HUES6 (cell line): ENCODE results near the gene PLAU.

Experiments
- H3K27ac ChIP-seq: 2 replicates; pipeline ENCODE4 v1.7.0; 2013; ENCODE audit warnings: low read depth, mild to moderate bottlenecking, low read length, inconsistent platforms
- H3K27me3 ChIP-seq: 2 replicates; pipeline ENCODE4 v1.6.1; 2013; ENCODE audit warnings: low read length; ENCODE audit not compliant: control insufficient read depth, insufficient read depth
- H3K36me3 ChIP-seq: 2 replicates; pipeline ENCODE4 v1.6.1; 2013; ENCODE audit warnings: low read length; ENCODE audit not compliant: control insufficient read depth, insufficient read depth
- H3K4me1 ChIP-seq: 2 replicates; pipeline ENCODE4 v1.6.1; 2013; ENCODE audit warnings: low read length; ENCODE audit not compliant: control insufficient read depth, insufficient read depth
- H3K4me3 ChIP-seq: 2 replicates; pipeline ENCODE4 v1.5.1; 2013; ENCODE audit warnings: low read depth, low read length
- H3K9ac ChIP-seq: one replicate; pipeline ENCODE4 v1.6.1; 2013; ENCODE audit warnings: mild to moderate bottlenecking, low read length
- H3K9me3 ChIP-seq: 2 replicates; pipeline ENCODE4 v1.6.1; 2013; ENCODE audit warnings: low read depth, low read length; ENCODE audit not compliant: control insufficient read depth, insufficient read depth

The PLAU gene

DNA sequence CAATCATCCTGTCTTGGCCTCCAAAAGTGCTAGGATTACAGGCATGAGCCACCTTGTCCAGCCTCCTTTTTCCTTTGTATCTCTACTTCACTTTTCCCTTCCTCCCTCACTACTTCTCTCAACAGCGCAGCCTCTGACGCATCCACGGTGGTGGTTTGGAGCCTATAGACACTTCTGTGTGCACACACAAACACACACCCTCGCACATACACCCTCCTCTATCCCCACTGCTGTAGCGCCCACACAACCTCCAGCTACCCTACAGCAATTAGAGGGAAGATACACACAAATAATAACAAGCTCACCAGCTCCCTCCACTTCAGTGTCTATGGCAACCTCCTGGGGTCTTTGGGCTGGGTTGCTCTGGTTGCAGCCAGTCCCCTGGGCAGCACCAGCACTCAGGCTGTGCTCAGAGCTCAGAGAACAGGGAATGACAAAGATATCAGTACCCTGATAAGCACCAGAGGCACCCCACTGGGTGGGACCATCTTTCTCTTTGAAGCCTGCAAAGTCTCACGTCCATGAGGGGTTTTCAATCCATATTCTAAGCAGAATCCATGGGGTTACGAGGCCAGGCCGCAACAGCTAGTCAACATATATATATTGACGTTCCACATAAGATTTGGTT is 33.3 kb upstream of the PLAU start:
- H3K36me3 ChIP-seq, result no peaks in the 10 kb centered on the region
- no peak overlapping the region for H3K9ac ChIP-seq
- H3K4me1 ChIP-seq, result peaks cover 27% of the 10 kb centered on the region
- H3K9me3 ChIP-seq, result no peaks in the 10 kb centered on the region
- H3K4me3 ChIP-seq, result no peak overlapping the region
- H3K27ac ChIP-seq, result no peak overlapping the region
- H3K27me3 ChIP-seq, result 0 out of 2 replicates have a peak, but pooled peaks cover 3% of the 10 kb centered on the region

DNA sequence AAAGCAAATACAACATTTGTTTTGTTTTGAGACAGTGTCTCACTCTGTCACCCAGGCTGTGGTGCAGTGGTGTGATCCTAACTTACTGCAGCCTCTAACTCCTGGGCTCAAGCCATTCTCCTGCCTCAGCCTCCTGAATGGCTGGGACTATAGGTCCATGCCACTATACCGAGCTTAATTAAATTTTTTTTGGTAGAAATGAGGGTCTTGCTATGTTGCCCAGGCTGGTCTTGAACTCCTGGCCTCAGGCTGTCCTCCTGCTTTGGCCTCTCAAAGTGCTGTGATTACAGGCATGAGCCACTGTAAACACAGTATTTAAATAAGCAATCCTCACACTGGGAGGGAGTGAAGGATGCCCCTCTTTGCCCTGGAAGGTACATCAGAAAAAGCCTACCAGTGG is 32.6 kb upstream of the PLAU start:
- peaks cover 22% of the 10 kb centered on the region for H3K4me1 ChIP-seq
- no peak overlapping the region for H3K9ac ChIP-seq
- 0 out of 2 replicates have a peak, but pooled peaks cover 3% of the 10 kb centered on the region for H3K27me3 ChIP-seq
- H3K27ac ChIP-seq, result no peak overlapping the region
- no peak overlapping the region for H3K4me3 ChIP-seq
- H3K36me3 ChIP-seq, result no peaks in the 10 kb centered on the region
- no peaks in the 10 kb centered on the region for H3K9me3 ChIP-seq

DNA sequence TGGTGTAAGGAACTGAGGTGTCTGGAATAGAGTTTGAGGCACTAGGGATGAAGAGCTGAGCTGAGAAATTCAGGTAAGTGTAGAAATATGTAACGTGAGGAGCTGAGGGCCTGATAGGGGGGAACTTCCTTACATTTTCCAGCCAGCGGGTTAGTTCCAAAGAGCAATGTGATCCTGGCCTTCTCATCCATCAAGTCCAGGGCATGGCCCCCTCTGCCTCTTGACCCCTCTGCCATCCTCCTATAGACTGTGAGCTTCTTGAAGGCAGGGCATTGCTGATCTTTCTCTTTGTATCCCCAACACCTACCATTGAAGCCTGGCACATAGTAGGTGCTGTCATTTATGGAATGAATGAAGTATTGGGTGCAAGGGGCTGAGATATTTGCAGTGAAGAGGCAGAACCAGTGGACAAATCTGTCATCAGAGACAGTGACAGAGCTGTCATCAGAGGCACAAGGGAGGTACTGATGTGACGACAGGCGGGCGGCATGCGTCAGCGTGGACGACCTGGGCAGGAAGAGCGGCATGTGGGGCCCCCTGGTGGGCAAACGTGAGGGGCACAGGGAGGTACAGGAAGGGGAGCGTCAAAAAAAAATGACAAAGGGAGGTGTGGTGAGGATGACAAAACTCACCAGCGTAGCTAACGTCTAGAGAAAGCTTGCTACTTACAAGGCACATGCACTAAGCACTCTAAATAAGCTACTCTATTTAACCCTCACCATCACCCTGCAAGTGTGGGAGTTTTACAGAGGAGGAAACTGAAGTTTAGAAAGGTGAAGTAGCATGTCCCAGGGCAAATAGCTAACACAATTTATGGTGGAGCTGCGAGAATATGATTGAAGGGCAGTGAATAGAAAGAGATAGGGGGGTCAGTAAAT is 31.4 kb upstream of the PLAU start:
- Histone ChIP-seq H3K4me3 (no peak overlapping the region), H3K9me3 (no peaks in the 10 kb centered on the region), H3K27ac (no peak overlapping the region), H3K27me3 (0 out of 2 replicates have a peak, but pooled peaks cover 3% of the 10 kb centered on the region), H3K9ac (no peak overlapping the region), H3K36me3 (no peaks in the 10 kb centered on the region), H3K4me1 (peaks cover 21% of the 10 kb centered on the region)

DNA sequence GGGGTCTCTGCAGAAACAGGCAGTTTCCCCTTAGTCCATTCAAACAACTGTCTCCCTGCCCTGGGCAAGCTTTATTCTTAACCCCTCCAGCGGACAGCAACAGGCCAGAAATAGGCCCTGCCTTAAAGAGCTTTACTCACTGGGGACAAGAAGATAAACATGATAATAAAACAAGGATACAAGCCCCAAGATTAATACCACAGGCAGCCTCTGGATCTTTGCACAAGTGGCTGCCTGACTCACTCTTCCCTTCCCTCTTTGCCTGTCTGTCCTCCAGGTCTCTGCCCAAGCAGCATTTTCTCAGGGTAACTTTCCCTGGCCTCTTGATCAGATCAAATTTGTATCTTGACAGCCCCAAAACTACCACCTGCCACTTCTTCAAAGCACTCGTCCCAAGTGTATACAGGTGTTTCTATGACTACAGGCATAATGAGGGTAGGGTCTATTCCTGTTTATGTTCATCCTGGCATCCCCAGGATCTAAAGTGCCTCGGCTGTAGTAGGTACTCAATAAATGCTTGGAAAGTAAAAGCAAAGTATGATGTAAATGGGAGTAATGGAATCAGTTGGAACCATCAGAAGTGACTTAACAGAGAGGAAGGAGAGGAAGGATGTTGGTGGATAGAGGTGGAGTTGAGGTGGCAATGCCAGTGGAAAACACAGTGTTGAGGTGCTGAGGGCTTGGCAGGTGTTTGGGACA is 29.6 kb upstream of the PLAU start:
- Histone ChIP-seq H3K36me3 (no peaks in the 10 kb centered on the region), H3K4me3 (no peak overlapping the region), H3K4me1 (peaks cover 15% of the 10 kb centered on the region), H3K9ac (no peak overlapping the region), H3K27me3 (no peaks in the 10 kb centered on the region), H3K9me3 (no peaks in the 10 kb centered on the region), H3K27ac (no peak overlapping the region)

DNA sequence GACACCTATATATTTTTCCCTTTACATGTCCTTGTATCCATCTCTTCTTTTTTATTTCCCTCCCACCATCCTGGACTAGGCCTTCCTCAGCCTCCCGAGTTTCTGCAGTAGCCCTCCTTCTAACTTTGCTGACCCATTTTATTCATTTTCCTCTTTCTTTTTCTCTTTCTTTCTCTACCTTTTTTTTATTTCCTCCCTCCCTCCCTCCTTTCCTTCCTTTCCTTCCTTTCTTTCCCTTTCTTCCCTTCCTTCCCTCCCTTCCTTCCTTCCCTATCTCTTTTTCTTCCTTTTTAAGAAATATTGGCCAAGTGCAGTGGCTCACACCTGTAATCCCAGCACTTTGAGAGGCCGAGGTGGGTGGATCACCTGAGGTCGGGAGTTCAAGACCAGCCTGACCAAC is 26.9 kb upstream of the PLAU start:
- Histone ChIP-seq H3K27me3 (no peaks in the 10 kb centered on the region), H3K27ac (no peak overlapping the region), H3K9ac (no peak overlapping the region), H3K4me3 (no peak overlapping the region), H3K36me3 (no peaks in the 10 kb centered on the region), H3K4me1 (peaks cover 30% of the 10 kb centered on the region), H3K9me3 (no peaks in the 10 kb centered on the region)

DNA sequence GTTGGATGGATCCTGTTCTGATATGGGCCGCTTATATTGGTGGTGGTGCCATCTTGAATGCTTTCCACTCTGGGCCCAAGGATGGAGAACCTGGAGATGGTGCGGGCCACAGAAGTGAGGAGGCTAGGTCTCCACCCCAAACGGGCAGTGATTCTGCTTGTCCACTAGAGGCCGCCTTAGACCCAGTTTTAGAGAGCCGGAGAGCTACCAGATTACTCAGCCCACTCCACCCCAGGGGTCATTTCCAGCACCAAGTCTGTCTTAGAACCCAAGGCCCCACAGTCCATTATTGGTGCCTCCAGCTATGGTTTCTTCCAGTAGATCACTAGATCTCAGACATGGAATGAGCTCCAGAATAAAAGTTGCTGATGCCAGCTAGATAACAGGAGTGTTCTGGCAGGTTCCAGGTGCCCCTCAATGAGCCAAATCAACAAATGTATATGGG is 24.8 kb upstream of the PLAU start:
- H3K27ac ChIP-seq, result no peak overlapping the region
- no peaks in the 10 kb centered on the region for H3K27me3 ChIP-seq
- H3K9ac ChIP-seq, result no peak overlapping the region
- H3K36me3 ChIP-seq, result no peaks in the 10 kb centered on the region
- H3K4me3 ChIP-seq, result no peak overlapping the region
- H3K9me3 ChIP-seq, result no peaks in the 10 kb centered on the region
- H3K4me1 ChIP-seq, result peaks cover 28% of the 10 kb centered on the region

DNA sequence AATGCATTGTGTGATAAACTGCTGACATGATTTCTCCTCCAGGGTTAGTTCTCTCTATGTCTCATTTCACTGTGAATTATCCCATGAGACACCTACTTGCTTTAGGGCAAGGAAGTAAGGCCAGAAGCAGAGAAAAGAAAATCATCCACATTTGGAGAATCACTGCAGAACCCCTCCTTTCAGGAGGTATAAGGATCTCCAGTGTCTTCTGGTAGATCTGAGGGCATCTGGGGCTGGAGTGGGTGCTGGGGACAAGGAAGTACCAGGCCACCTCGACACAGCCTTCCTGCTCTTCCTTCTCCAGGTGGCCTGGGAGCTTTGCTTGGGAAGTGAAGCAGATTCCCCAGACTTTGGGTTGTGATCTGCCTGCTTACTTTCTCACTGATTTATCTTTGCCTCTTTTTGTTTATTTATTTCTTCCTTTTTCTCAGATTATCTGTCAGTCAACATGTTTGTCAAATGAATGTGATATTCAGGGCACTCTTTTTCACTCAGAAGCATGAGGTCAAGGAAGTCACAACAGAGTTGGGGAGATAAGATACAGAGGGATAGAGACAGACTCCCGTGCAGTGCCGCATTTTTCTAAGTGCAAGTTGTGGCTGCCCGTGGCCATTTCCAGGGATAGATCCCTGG is 24.2 kb upstream of the PLAU start:
- H3K4me3 ChIP-seq, result no peak overlapping the region
- peaks cover 28% of the 10 kb centered on the region for H3K4me1 ChIP-seq
- no peaks in the 10 kb centered on the region for H3K36me3 ChIP-seq
- H3K27ac ChIP-seq, result no peak overlapping the region
- no peaks in the 10 kb centered on the region for H3K9me3 ChIP-seq
- no peaks in the 10 kb centered on the region for H3K27me3 ChIP-seq
- no peak overlapping the region for H3K9ac ChIP-seq

DNA sequence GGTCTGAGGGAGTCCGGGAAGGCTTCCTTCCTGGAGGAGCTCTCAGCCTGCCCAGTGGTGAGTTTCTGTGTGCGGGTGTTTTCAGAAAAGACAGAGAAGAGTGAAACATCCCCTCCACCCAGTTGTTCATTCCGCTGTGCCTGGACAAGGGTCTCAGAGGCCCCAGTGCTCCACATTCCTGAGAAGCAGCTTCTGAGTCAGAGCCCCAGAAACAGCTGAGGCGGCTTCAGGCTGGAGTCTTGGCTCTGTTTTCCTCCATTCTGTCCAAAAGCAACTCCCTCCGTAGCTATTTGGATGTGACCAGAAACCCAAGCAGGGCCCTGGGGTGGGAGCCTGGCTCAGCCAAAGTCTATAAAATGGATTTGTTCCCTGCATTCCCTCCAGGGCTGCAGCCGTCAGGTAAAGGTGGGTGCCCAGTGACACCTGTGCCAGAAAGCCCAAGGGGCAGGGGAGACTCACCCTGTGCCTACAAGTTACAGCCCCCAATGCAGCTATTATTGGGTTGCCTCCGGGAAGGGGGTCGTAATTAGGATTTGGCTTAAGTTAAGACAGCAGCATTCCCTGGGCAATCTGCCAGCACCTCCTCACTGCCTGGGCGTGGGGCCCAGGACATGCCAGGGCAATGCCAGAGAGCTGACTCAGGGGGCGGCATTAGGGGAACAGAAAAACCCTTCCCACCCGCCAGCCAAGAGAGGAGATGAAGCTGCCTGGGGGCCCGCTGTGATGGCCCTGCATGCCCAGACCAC is 23.5 kb upstream of the PLAU start:
- H3K27ac ChIP-seq, result no peak overlapping the region

DNA sequence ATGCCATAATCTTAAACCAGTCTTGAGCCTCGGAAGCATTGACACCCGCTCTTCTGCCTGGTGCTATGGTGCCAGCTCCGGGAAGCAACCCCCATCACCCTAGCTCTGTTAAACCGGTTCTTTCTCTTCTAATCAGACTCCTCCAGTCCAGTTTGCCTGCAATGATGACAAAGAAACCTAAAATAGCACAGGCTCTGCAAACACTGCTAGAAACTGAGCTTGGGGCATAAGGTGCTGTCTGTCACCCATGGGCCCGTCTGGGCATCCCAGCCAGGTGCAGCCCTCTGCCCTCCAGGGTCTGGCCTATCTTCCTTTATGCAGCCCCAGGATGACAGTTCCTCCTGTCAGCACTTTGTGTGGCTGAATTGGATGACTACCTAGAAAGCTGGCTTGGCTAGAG is 22.4 kb upstream of the PLAU start:
- Histone ChIP-seq H3K9me3 (no peaks in the 10 kb centered on the region), H3K27me3 (no peaks in the 10 kb centered on the region), H3K36me3 (no peaks in the 10 kb centered on the region), H3K4me1 (peaks cover 33% of the 10 kb centered on the region), H3K27ac (no peak overlapping the region), H3K9ac (no peak overlapping the region), H3K4me3 (no peak overlapping the region)

More for the DNA sequence above, 23.5 kb upstream of the PLAU start:
- Histone ChIP-seq H3K36me3 (no peaks in the 10 kb centered on the region), H3K9me3 (no peaks in the 10 kb centered on the region), H3K27me3 (no peaks in the 10 kb centered on the region), H3K4me3 (no peak overlapping the region), H3K9ac (peak overlapping the region; percentile 13), H3K4me1 (peaks cover 30% of the 10 kb centered on the region)

DNA sequence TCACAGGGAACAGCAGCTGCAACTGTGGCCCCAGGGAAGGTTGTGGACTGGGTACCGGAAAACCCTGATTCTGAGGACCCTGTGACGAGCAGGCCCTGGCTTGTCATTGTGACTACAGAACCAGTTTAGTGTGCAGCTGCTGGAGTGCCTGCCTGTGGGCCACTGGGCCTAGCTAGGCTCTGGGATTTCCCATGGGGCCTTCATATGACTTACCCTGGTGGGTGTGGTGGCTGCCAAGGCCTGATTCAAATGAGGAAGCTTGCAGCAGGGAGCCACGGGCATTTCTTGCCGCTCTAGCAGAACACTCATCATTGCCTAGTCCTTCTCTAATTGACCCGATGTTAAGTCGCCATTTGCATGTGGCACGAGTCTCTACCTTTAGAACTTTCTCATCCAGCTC is 21.9 kb upstream of the PLAU start:
- H3K9me3 ChIP-seq, result no peaks in the 10 kb centered on the region
- H3K9ac ChIP-seq, result no peak overlapping the region
- H3K4me3 ChIP-seq, result no peak overlapping the region
- no peaks in the 10 kb centered on the region for H3K27me3 ChIP-seq
- H3K4me1 ChIP-seq, result peaks cover 33% of the 10 kb centered on the region
- H3K36me3 ChIP-seq, result no peaks in the 10 kb centered on the region
- H3K27ac ChIP-seq, result no peak overlapping the region
